Neuronal stem cell (in vitro differentiated cells): ENCODE data around the gene VWA3A.

Source experiments
- DNase-seq: peaks from one replicate; pipeline ENCODE4 v3.0.0-alpha.2; 2013; ENCODE audit warnings: low spot score
- H2AFZ ChIP-seq: one replicate; pipeline ENCODE4 v1.6.1; 2013; ENCODE audit warnings: mild to moderate bottlenecking, low read length, inconsistent platforms
- H2AK5ac ChIP-seq: 2 replicates; pipeline ENCODE4 v1.6.1; 2013; ENCODE audit warnings: low read depth, mild to moderate bottlenecking, inconsistent platforms, low read length, moderate library complexity, mixed read lengths
- H2BK120ac ChIP-seq: 2 replicates; pipeline ENCODE4 v1.6.1; 2013; ENCODE audit warnings: low read depth, mild to moderate bottlenecking, inconsistent platforms, low read length, moderate library complexity, mixed read lengths
- H2BK12ac ChIP-seq: one replicate; pipeline ENCODE4 v1.6.1; 2013; ENCODE audit warnings: low read length, inconsistent platforms
- H2BK15ac ChIP-seq: 2 replicates; pipeline ENCODE4 v1.6.1; 2013; ENCODE audit warnings: mild to moderate bottlenecking, low read length, inconsistent platforms, mixed read lengths
- H2BK5ac ChIP-seq: one replicate; pipeline ENCODE4 v1.6.1; 2013; ENCODE audit warnings: inconsistent platforms, mild to moderate bottlenecking, low read length, moderate library complexity
- H3K14ac ChIP-seq: one replicate; pipeline ENCODE4 v1.6.1; 2013; ENCODE audit warnings: low read length, inconsistent platforms
- H3K18ac ChIP-seq: 2 replicates; pipeline ENCODE4 v1.6.1; 2013; ENCODE audit warnings: low read length, inconsistent platforms
- H3K23ac ChIP-seq: 2 replicates; pipeline ENCODE4 v1.6.1; 2013; ENCODE audit warnings: low read depth, mild to moderate bottlenecking, mixed read lengths, low read length, inconsistent platforms; ENCODE audit not compliant: poor library complexity
- H3K27ac ChIP-seq: replicated peaks from 3 replicates; pipeline ENCODE4 v1.5.1; 2013; ENCODE audit warnings: low read length, inconsistent platforms
- H3K27me3 ChIP-seq, 3 experiments: 2 replicates each; pipeline ENCODE4 v1.6.1; 2013; ENCODE audit warnings: low read length in 3 of 3, mild to moderate bottlenecking in 2 of 3, inconsistent platforms in 1 of 3, low read depth in 1 of 3, mixed read lengths in 1 of 3, moderate library complexity in 1 of 3; ENCODE audit not compliant: control insufficient read depth in 3 of 3, insufficient read depth in 3 of 3
- H3K36me3 ChIP-seq, 2 donors: replicated peaks in 1 of 2; 2 replicates each; pipeline ENCODE4 v1.6.1; 2013; ENCODE audit warnings: low read length in 2 of 2; ENCODE audit not compliant: control insufficient read depth in 2 of 2, insufficient read depth in 2 of 2
- H3K4ac ChIP-seq: 2 replicates; pipeline ENCODE4 v1.6.1; 2013; ENCODE audit warnings: inconsistent platforms, mild to moderate bottlenecking, low read length, moderate library complexity
- H3K4me1 ChIP-seq, 2 donors: 1 replicate in 1 of 2; 2 replicates in 1 of 2; pipeline ENCODE4 v1.6.1; 2013; ENCODE audit warnings: low read length in 2 of 2, low read depth in 1 of 2; ENCODE audit not compliant: control insufficient read depth in 2 of 2, insufficient read depth in 1 of 2
- H3K4me2 ChIP-seq: one replicate; pipeline ENCODE4 v1.6.1; 2013; ENCODE audit warnings: mild to moderate bottlenecking, low read length, inconsistent platforms; ENCODE audit not compliant: insufficient read depth, poor library complexity, severe bottlenecking
- H3K4me3 ChIP-seq, 2 donors: 2 replicates each; pipeline ENCODE4 v1.5.1; 2013; ENCODE audit warnings: low read length in 2 of 2, mild to moderate bottlenecking in 2 of 2, inconsistent platforms in 1 of 2, moderate library complexity in 1 of 2
- H3K79me1 ChIP-seq: one replicate; pipeline ENCODE4 v1.6.1; 2013; ENCODE audit warnings: low read depth, mild to moderate bottlenecking, inconsistent platforms, low read length, moderate library complexity
- H3K9ac ChIP-seq: one replicate; pipeline ENCODE4 v1.6.1; 2013; ENCODE audit warnings: mild to moderate bottlenecking, low read depth, low read length, inconsistent platforms; ENCODE audit not compliant: poor library complexity
- H3K9me3 ChIP-seq, 2 donors: replicated peaks in 1 of 2; 2 replicates each; pipeline versions ENCODE3 to v1.6.1; 2013; ENCODE audit warnings: low read length in 2 of 2, mild to moderate bottlenecking in 2 of 2, inconsistent platforms in 1 of 2, low read depth in 1 of 2, mixed read lengths in 1 of 2, moderate library complexity in 1 of 2; ENCODE audit not compliant: control insufficient read depth in 2 of 2, insufficient read depth in 1 of 2
- H4K8ac ChIP-seq: one replicate; pipeline ENCODE4 v1.6.1; 2013; ENCODE audit warnings: low read depth, mild to moderate bottlenecking, inconsistent platforms, low read length, moderate library complexity
- H4K91ac ChIP-seq: one replicate; pipeline ENCODE4 v1.6.1; 2013; ENCODE audit warnings: low read length, low read depth, mild to moderate bottlenecking, inconsistent platforms; ENCODE audit not compliant: poor library complexity
- WGBS, 2 donors: extraction: QIAGEN DNeasy Blood & Tissue Kit; methylation state at CpG; one replicate each; pipeline ENCODE4 v1.1.7; 2013; ENCODE audit warnings: missing lambda C conversion rate in 2 of 2, mixed read lengths in 1 of 2; ENCODE audit not compliant: insufficient read length in 2 of 2, insufficient replicate concordance in 1 of 2; ENCODE audit errors: extremely low coverage in 2 of 2; 5-methylcytosine and 5-hydroxymethylcytosine counted together

VWA3A gene

DNA sequence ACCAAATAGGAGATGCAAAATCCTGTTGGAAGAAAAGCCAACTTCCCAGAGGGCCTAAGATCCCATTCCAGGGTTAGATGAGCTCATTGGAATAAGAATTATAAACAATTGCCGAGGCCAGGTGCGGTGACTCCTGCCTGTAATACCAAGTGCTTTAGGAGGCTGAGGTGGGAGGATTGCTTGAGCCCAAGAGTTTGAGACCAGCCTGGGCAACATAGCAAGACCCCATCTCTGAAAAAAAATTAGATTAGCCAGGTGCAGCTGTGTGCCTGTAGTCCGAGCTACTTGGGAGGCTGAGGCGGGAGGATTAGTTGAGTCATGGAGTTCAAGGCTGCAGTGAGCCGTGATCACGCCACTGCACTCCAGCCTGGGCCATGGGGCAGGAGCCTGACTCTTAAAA is 52.2 kb downstream of the VWA3A start:
- Histone ChIP-seq H3K9ac (no peak overlapping the region), H2BK12ac (no peak overlapping the region), H3K18ac (no peak overlapping the region), H3K9me3 (no peaks in the 10 kb centered on the region), H3K4me3 (no peak overlapping the region), H3K27me3 (peaks cover 0 to 25% (median 0%) of the 10 kb centered on the region in 3 experiments), H2BK120ac (no peak overlapping the region), H3K4me1 (peaks cover 0 to 2% of the 10 kb centered on the region in 2 donors), H3K36me3 (no peaks in the 10 kb centered on the region), H3K79me1 (no peaks in the 10 kb centered on the region), H3K27ac (no peak overlapping the region), H3K4ac (no peak overlapping the region), H2BK15ac (no peak overlapping the region), H3K14ac (no peak overlapping the region), H3K4me2 (no peak overlapping the region), H2AK5ac (no peak overlapping the region), H3K23ac (no peak overlapping the region), H2AFZ (no peak overlapping the region), H4K8ac (no peak overlapping the region), H4K91ac (no peak overlapping the region), H2BK5ac (no peak overlapping the region)
- WGBS, 2 donors, result no CpG with 5 or more reads among the region's 6 CpGs
- DNase-seq, result no peak

DNA sequence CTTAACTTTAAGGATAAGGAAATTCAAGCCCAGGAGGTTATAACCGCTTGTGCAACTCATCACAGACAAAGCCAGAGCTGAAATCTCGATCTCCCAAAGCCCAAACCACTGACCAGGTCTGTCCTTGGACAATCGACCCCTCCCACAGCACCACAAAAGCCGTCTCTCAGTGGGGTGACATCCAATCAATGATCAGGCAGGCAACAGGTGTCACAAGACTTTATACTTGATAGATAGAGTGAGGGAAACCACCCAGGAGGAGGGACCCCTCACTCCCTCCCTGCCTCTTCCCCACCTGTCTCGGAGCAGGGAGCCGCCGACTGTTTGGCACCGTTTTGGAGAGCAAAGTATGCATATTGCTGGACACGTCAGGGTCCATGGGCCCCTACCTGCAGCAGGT is 55.5 kb downstream of the VWA3A start:
- Histone ChIP-seq H3K4ac (peak overlapping the region; percentile 9), H2BK120ac (no peak overlapping the region), H3K27me3 (peaks cover 0 to 29% (median 0%) of the 10 kb centered on the region in 3 experiments), H3K18ac (no peak overlapping the region), H3K14ac (no peak overlapping the region), H2BK15ac (no peak overlapping the region), H3K4me3 (no peak overlapping the region), H3K27ac (no peak overlapping the region), H3K23ac (no peak overlapping the region), H2BK5ac (no peak overlapping the region), H3K4me1 (no peaks in the 10 kb centered on the region), H3K9me3 (no peaks in the 10 kb centered on the region), H2AFZ (no peak overlapping the region), H2BK12ac (peak overlapping the region; percentile 6), H3K4me2 (no peak overlapping the region), H4K91ac (no peak overlapping the region), H3K79me1 (no peaks in the 10 kb centered on the region), H4K8ac (no peak overlapping the region), H3K36me3 (no peaks in the 10 kb centered on the region), H2AK5ac (no peak overlapping the region), H3K9ac (no peak overlapping the region)
- DNase-seq, result no peak
- WGBS, 2 donors, result no CpG with 5 or more reads among the region's 9 CpGs

DNA sequence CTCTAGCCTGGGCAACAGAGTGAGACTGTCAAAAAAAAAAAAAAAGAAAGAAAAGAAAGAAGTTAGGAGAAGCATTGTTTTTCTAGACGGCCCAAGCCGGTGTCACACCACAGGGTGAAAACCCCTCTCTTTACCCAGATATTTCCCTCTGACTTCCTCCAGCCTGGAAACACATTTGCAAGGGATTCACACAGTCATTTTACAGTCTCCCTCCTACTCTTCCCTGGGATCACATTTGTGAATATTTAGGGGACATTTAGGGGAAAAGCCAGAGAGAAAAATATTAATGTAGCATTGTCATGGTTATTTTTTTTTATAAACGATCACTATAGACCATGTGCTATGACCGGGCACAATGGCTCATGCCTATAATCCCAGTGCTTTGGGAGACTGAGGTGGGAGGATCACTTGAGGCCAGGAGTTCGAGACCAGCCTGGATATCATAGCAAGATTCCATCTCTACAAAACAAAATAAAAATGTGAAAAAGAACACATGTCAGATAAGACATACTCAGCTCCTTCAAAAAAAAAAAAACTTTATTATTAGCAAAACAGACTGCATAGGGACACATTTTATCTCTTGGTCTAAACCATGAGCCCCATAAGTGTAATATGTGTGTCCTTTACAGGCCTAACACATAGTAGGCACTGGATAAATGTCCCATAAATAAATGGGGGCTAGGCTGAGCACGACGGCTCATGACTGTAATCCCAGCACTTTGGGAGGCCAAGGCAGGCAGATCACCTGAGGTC is 59.1 kb downstream of the VWA3A start:
- H3K18ac ChIP-seq, result no peak overlapping the region
- no peak overlapping the region for H2BK15ac ChIP-seq
- H2BK120ac ChIP-seq, result no peak overlapping the region
- no peak overlapping the region for H3K27ac ChIP-seq
- no peak for DNase-seq
- H2AK5ac ChIP-seq, result no peak overlapping the region
- no peak overlapping the region for H3K4me3 ChIP-seq
- no peak overlapping the region for H3K4me2 ChIP-seq
- H3K27me3 ChIP-seq, result peaks cover 0 to 31% (median 0%) of the 10 kb centered on the region in 3 experiments
- no peak overlapping the region for H3K23ac ChIP-seq
- H3K36me3 ChIP-seq, result no peaks in the 10 kb centered on the region
- peaks cover 1% of the 10 kb centered on the region for H3K79me1 ChIP-seq
- no CpG with 5 or more reads among the region's 7 CpGs for WGBS, 2 donors
- H3K14ac ChIP-seq, result no peak overlapping the region
- no peak overlapping the region for H4K8ac ChIP-seq
- H2BK5ac ChIP-seq, result no peak overlapping the region
- no peak overlapping the region for H3K9ac ChIP-seq
- no peak overlapping the region for H2BK12ac ChIP-seq
- no peak overlapping the region for H3K4ac ChIP-seq
- no peaks in the 10 kb centered on the region for H3K9me3 ChIP-seq
- no peak overlapping the region for H2AFZ ChIP-seq
- peaks cover 0 to 1% of the 10 kb centered on the region in 2 donors for H3K4me1 ChIP-seq
- H4K91ac ChIP-seq, result no peak overlapping the region

DNA sequence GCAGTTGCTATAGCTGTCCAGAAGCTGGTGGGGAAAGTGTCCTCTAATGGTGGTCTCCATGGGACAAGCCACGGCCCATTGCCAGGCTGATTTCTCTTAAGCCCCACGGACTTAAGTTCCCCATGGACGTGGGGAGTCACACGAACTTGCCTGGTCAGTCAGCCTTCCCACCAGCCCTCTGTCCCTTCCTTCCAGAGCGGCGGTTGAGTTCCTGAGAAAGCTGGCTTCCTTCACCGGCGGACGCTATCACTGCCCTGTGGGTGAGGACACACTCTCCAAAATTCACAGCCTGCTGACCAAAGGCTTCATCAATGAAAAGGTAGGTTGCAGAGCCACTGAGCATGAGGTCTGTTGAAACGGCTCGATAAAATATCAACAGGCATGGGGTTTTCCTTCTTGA is 60.0 kb downstream of the VWA3A start:
- Histone ChIP-seq H2AK5ac (no peak overlapping the region), H3K36me3 (no peaks in the 10 kb centered on the region), H2AFZ (no peak overlapping the region), H3K27ac (no peak overlapping the region), H3K4ac (no peak overlapping the region), H2BK120ac (no peak overlapping the region), H3K27me3 (peaks cover 0 to 24% (median 0%) of the 10 kb centered on the region in 3 experiments), H3K4me2 (no peak overlapping the region), H2BK5ac (no peak overlapping the region), H3K4me1 (peaks cover 0 to 1% of the 10 kb centered on the region in 2 donors), H4K8ac (no peak overlapping the region), H3K14ac (no peak overlapping the region), H3K4me3 (no peak overlapping the region), H3K79me1 (peaks cover 1% of the 10 kb centered on the region), H2BK15ac (no peak overlapping the region), H3K9ac (no peak overlapping the region), H3K9me3 (no peaks in the 10 kb centered on the region), H3K23ac (no peak overlapping the region), H4K91ac (no peak overlapping the region), H3K18ac (no peak overlapping the region), H2BK12ac (no peak overlapping the region)
- no CpG with 5 or more reads among the region's 11 CpGs for WGBS, 2 donors
- DNase-seq, result no peak
